OCI-LY3 (cell line): Measurements from ENCODE around the gene MEIS3.

Experiments
- EZH2phosphoT487 ChIP-seq: fragments of 200-600 bp; shearing (Covaris generic); IDR thresholded peaks from 2 replicates; pipeline ENCODE4 v1.6.1; 2018; ENCODE audit warnings: antibody characterized with exemption, mixed run types, low read depth
- TF ChIP-seq, protein P1 (sequence below): fragments of 200-600, 300-600 bp; sonication (generic); IDR thresholded peaks from 2 replicates; pipeline ENCODE4 v1.5.1; 2014; ENCODE audit warnings: antibody characterized with exemption, low read length, low read depth

DNA sequence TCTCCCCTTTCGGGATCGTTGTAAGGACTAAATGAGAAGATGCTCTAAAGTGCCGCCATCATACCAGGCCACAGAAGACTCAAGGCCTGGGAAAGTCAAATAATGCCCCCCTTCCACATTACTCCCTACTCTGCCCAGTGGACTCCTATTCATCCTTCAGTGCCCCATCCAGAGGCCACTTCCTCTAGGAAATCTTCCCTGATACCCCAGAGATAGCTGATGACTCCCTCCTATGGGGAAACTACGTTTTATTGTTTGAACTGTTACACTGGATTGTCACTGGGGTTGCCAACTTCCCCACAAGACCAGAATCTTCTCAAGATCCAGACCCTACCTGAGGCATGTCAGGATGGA, 14.2 kb downstream of the MEIS3 start:
- TF ChIP-seq, protein P1, sequence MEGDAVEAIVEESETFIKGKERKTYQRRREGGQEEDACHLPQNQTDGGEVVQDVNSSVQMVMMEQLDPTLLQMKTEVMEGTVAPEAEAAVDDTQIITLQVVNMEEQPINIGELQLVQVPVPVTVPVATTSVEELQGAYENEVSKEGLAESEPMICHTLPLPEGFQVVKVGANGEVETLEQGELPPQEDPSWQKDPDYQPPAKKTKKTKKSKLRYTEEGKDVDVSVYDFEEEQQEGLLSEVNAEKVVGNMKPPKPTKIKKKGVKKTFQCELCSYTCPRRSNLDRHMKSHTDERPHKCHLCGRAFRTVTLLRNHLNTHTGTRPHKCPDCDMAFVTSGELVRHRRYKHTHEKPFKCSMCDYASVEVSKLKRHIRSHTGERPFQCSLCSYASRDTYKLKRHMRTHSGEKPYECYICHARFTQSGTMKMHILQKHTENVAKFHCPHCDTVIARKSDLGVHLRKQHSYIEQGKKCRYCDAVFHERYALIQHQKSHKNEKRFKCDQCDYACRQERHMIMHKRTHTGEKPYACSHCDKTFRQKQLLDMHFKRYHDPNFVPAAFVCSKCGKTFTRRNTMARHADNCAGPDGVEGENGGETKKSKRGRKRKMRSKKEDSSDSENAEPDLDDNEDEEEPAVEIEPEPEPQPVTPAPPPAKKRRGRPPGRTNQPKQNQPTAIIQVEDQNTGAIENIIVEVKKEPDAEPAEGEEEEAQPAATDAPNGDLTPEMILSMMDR = no peak
- no peak for TF ChIP-seq EZH2phosphoT487
